ENCODE results near the gene ASB2. TPM values are rescaled to one million over a fixed set of nuclear protein-coding genes. Genes with fewer than 3 reads are reported as not detected.

ASB2 gene
- total RNA-seq, 1 donor from 2014 or later: 58.6 TPM

- Histone ChIP-seq H3K27me3 (no peaks in the 10 kb centered on the region), H3K36me3 (no peaks in the 10 kb centered on the region), H3K27ac (peak overlapping the region; percentile 41 to 51), H3K9me3 (no peaks in the 10 kb centered on the region), H3K4me1 (peaks cover 3 to 50% of the 10 kb centered on the region in 2 donors), H3K4me3 (no peak overlapping the region)
- peak; percentile 21 to 57 (median 38) for TF ChIP-seq CTCF (IDR thresholded peaks at IDR 0.05)
- intact Hi-C loops (cut with DNase I): loop anchor here (10.0 kb wide), 1 partner anchor 1530 kb away; the partner anchor contains the start of gene SYNE3
- DNase-seq (ENCODE audit: low spot score in 2 of 2): peak in 1 of 2 donors; percentile 84
Measured at GRCh38 chr14:93984987-93985410, 8.6 kb upstream of the ASB2 start.

- DNase-seq (ENCODE audit: low spot score in 2 of 2): no peak
- intact Hi-C loops (cut with DNase I): loop anchor here (10.0 kb wide), 1 partner anchor 1531 kb away; the partner anchor contains the start of gene SYNE3
- Histone ChIP-seq H3K27me3 (no peaks in the 10 kb centered on the region), H3K36me3 (no peaks in the 10 kb centered on the region), H3K27ac (peak overlapping the region; percentile 95), H3K9me3 (no peaks in the 10 kb centered on the region), H3K4me1 (peaks cover 3 to 50% of the 10 kb centered on the region in 2 donors), H3K4me3 (no peak overlapping the region)
- no peak for TF ChIP-seq CTCF (IDR thresholded peaks at IDR 0.05)
Measured at GRCh38 chr14:93984070-93984469, 7.7 kb upstream of the ASB2 start.

- intact Hi-C loops (cut with DNase I): loop anchor here (10.0 kb wide), 1 partner anchor 1532 kb away; the partner anchor contains the start of gene SYNE3
- Histone ChIP-seq H3K27me3 (no peaks in the 10 kb centered on the region), H3K4me1 (peaks cover 4 to 50% of the 10 kb centered on the region in 2 donors), H3K9me3 (no peaks in the 10 kb centered on the region), H3K36me3 (no peaks in the 10 kb centered on the region), H3K4me3 (no peak overlapping the region), H3K27ac (peak overlapping the region; percentile 95)
- DNase-seq (ENCODE audit: low spot score in 2 of 2): no peak
- no peak for TF ChIP-seq CTCF (IDR thresholded peaks at IDR 0.05)
Measured at GRCh38 chr14:93982230-93983007, 6.0 kb upstream of the ASB2 start.

- Histone ChIP-seq H3K9me3 (no peaks in the 10 kb centered on the region), H3K27ac (peak overlapping the region; percentile 95), H3K27me3 (no peaks in the 10 kb centered on the region), H3K4me1 (peaks cover 6 to 48% of the 10 kb centered on the region in 2 donors), H3K4me3 (no peak overlapping the region), H3K36me3 (no peaks in the 10 kb centered on the region)
- TF ChIP-seq CTCF (IDR thresholded peaks at IDR 0.05): no peak
- intact Hi-C loops (cut with DNase I): loop anchor here (10.0 kb wide), 1 partner anchor 1533 kb away; the partner anchor contains the start of gene SYNE3
- DNase-seq (ENCODE audit: low spot score in 2 of 2): no peak
Measured at GRCh38 chr14:93981316-93982229, 5.2 kb upstream of the ASB2 start.

GRCh38 chr14:93980456-93981201 lies 4.3 kb upstream of the ASB2 start:
- intact Hi-C loops (cut with DNase I): loop anchor here (10.0 kb wide), 1 partner anchor 1534 kb away; the partner anchor contains the start of gene SYNE3
- TF ChIP-seq CTCF (IDR thresholded peaks at IDR 0.05): no peak
- peaks cover 6 to 43% of the 10 kb centered on the region in 2 donors for H3K4me1 ChIP-seq
- no peaks in the 10 kb centered on the region for H3K9me3 ChIP-seq
- H3K27ac ChIP-seq: peak overlapping the region; percentile 95
- no peak overlapping the region for H3K4me3 ChIP-seq
- no peaks in the 10 kb centered on the region for H3K36me3 ChIP-seq
- DNase-seq (ENCODE audit: low spot score in 2 of 2): peak; percentile 52 to 89
- no peaks in the 10 kb centered on the region for H3K27me3 ChIP-seq

Measured in ascending aorta (tissue), 2 donors.